Activated CD4-positive, alpha-beta T cell treated with anti-CD3 and anti-CD28 coated beads, Interleukin-2, amount 50 U/mL, for 1 hour (primary cell): ENCODE data around the gene ZNF24.

Experiments
- DNase-seq: peaks from one replicate; pipeline ENCODE4 v3.0.0-alpha.2; 2020

Gene ZNF24

GRCh38 chr18:35290094-35290735 lies 54.0 kb downstream of the ZNF24 start, which contains the start of gene ZSCAN30:
ZSCAN30 (minus strand) TSS chr18:35290229; CDS start chr18:35264352, 25,877 bp downstream.
- DNase-seq, result peak; percentile 97

- DNase-seq, result peak; percentile 30
Observed at GRCh38 chr18:35289727-35290093, 54.5 kb downstream of the ZNF24 start.

GRCh38 chr18:35289293-35289692 lies 54.9 kb downstream of the ZNF24 start:
- DNase-seq, result no peak

- DNase-seq, result no peak
Observed at GRCh38 chr18:35284841-35285240, 59.4 kb downstream of the ZNF24 start.

- no peak for DNase-seq
Observed at GRCh38 chr18:35283923-35284794, 60.1 kb downstream of the ZNF24 start.

- DNase-seq, result no peak
Observed at GRCh38 chr18:35282353-35282752, 61.9 kb downstream of the ZNF24 start.
